Stomach (tissue), 4 donors: Measurements from ENCODE around the gene SULT2B1.

Experiments
- CTCF ChIP-seq, 7 experiments: fragments of 450-650 bp in 4 of 7; fragments of 200-600 bp in 3 of 7; sonication (generic) in 3 of 7; IDR thresholded peaks; one replicate each; pipeline ENCODE4 v1.5.1; 2016 to 2019; ENCODE audit warnings: antibody characterized with exemption in 7 of 7, control low read depth in 2 of 7, mild to moderate bottlenecking in 1 of 7
- EP300 ChIP-seq: sonication (generic); formaldehyde crosslinking; IDR thresholded peaks from one replicate; pipeline ENCODE4 v1.6.1; 2017; ENCODE audit warnings: antibody characterized with exemption
- POLR2A ChIP-seq, 4 donors: fragments of 450-650 bp; IDR thresholded peaks; one replicate each; pipeline ENCODE4 v1.6.1; 2016; ENCODE audit warnings: antibody characterized with exemption in 4 of 4, control low read depth in 2 of 4, mild to moderate bottlenecking in 1 of 4, moderate library complexity in 1 of 4
- POLR2AphosphoS5 ChIP-seq, 3 donors: sonication (generic); formaldehyde crosslinking; IDR thresholded peaks; one replicate each; pipeline ENCODE4 v1.6.1; 2016; ENCODE audit warnings: antibody characterized with exemption in 3 of 3

- no peak for TF ChIP-seq CTCF (IDR thresholded peaks at IDR 0.05)
- no peak for TF ChIP-seq POLR2AphosphoS5 (IDR thresholded peaks at IDR 0.05)
- no peak for TF ChIP-seq EP300
- no peak for TF ChIP-seq POLR2A (IDR thresholded peaks at IDR 0.05)
Observed at GRCh38 chr19:48524221-48524620, 27.8 kb upstream of the SULT2B1 start.
